ENCODE measurements around the gene GAREM2. TPM values are rescaled to one million over a fixed set of nuclear protein-coding genes. Genes with fewer than 3 reads are reported as not detected.

Gene GAREM2
- total RNA-seq, 4 donors from 2014 or later: 0.49 to 2.8 (median 1.9) TPM

GRCh38 chr2:26185954-26186770 lies 13.3 kb downstream of the GAREM2 start:
- no peak overlapping the region for H3K4me3 ChIP-seq (replicated peaks in 1 of 3)
- intact Hi-C loops (cut with DNase I): no loop called here
- H3K27me3 ChIP-seq: no peaks in the 10 kb centered on the region
- H3K27ac ChIP-seq: no peak overlapping the region
- DNase-seq: no peak
- peaks cover 0 to 10% of the 10 kb centered on the region in 2 donors for H3K4me1 ChIP-seq
- H3K9me3 ChIP-seq: no peaks in the 10 kb centered on the region
- H3K36me3 ChIP-seq: peaks cover under 1 to 4% of the 10 kb centered on the region in 2 donors
- WGBS, 2 donors: 90 to 95% methylated on average over 14 to 16 of the region's 16 CpGs
- no peak for TF ChIP-seq POLR2A (IDR thresholded peaks at IDR 0.05)
- no peak for TF ChIP-seq CTCF (IDR thresholded peaks at IDR 0.05)

- 93 to 95% methylated on average over 9 to 15 of the region's 15 CpGs for WGBS, 2 donors
- H3K4me3 ChIP-seq (replicated peaks in 1 of 3): no peak overlapping the region
- H3K36me3 ChIP-seq: peaks cover 8 to 9% of the 10 kb centered on the region in 2 donors
- H3K9me3 ChIP-seq: no peaks in the 10 kb centered on the region
- TF ChIP-seq CTCF (IDR thresholded peaks at IDR 0.05) (no peak), POLR2A (IDR thresholded peaks at IDR 0.05) (no peak)
- H3K27me3 ChIP-seq: no peaks in the 10 kb centered on the region
- DNase-seq: no peak
- no peak overlapping the region for H3K27ac ChIP-seq
- intact Hi-C loops (cut with DNase I): no loop called here
- H3K4me1 ChIP-seq: peaks cover 0 to 10% of the 10 kb centered on the region in 2 donors
Measured at GRCh38 chr2:26187114-26187513, 14.2 kb downstream of the GAREM2 start.

GRCh38 chr2:26187537-26188104 lies 14.7 kb downstream of the GAREM2 start:
- Histone ChIP-seq H3K4me3 (replicated peaks in 1 of 3) (no peak overlapping the region), H3K27me3 (no peaks in the 10 kb centered on the region), H3K27ac (no peak overlapping the region), H3K9me3 (no peaks in the 10 kb centered on the region), H3K4me1 (peaks cover 0 to 10% of the 10 kb centered on the region in 2 donors), H3K36me3 (peaks cover 9 to 10% of the 10 kb centered on the region in 2 donors)
- no peak for TF ChIP-seq CTCF (IDR thresholded peaks at IDR 0.05)
- TF ChIP-seq POLR2A (IDR thresholded peaks at IDR 0.05): no peak
- no peak for DNase-seq
- intact Hi-C loops (cut with DNase I): no loop called here
- WGBS, 2 donors: 91 to 94% methylated on average over 9 to 13 of the region's 16 CpGs

- TF ChIP-seq CTCF (IDR thresholded peaks at IDR 0.05) (no peak), POLR2A (IDR thresholded peaks at IDR 0.05) (no peak)
- DNase-seq: no peak
- Histone ChIP-seq H3K27ac (no peak overlapping the region), H3K9me3 (no peaks in the 10 kb centered on the region), H3K27me3 (no peaks in the 10 kb centered on the region), H3K4me3 (replicated peaks in 1 of 3) (no peak overlapping the region), H3K4me1 (peaks cover 0 to 10% of the 10 kb centered on the region in 2 donors), H3K36me3 (peaks cover 24% of the 10 kb centered on the region in 2 donors)
- intact Hi-C loops (cut with DNase I): no loop called here
- 96 to 99% methylated on average over 4 of the region's 4 CpGs for WGBS, 2 donors
Measured at GRCh38 chr2:26189123-26189522, 16.2 kb downstream of the GAREM2 start.

GRCh38 chr2:26189751-26190150 lies 16.9 kb downstream of the GAREM2 start:
- no peaks in the 10 kb centered on the region for H3K27me3 ChIP-seq
- H3K36me3 ChIP-seq: peaks cover 30 to 31% of the 10 kb centered on the region in 2 donors
- H3K9me3 ChIP-seq: no peaks in the 10 kb centered on the region
- H3K27ac ChIP-seq: no peak overlapping the region
- no peak for DNase-seq
- peaks cover 0 to 8% of the 10 kb centered on the region in 2 donors for H3K4me1 ChIP-seq
- no peak for TF ChIP-seq POLR2A (IDR thresholded peaks at IDR 0.05)
- TF ChIP-seq CTCF (IDR thresholded peaks at IDR 0.05): no peak
- H3K4me3 ChIP-seq (replicated peaks in 1 of 3): no peak overlapping the region
- 94 to 96% methylated on average over 4 of the region's 4 CpGs for WGBS, 2 donors
- intact Hi-C loops (cut with DNase I): no loop called here

Data from thyroid gland (tissue), 4 donors.